Nephron (organoid): ENCODE results near the gene PPP2CA.

Experiments
- H3K27ac Mint-ChIP-seq, 3 experiments: 2 replicates each; pipeline ENCODE4 v1.8.0; 2020; ENCODE audit warnings: mixed read lengths in 3 of 3, mild to moderate bottlenecking in 2 of 3, moderate library complexity in 1 of 3
- H3K27me3 Mint-ChIP-seq: 2 replicates; pipeline ENCODE4 v1.8.0; 2021; ENCODE audit warnings: low read depth, mild to moderate bottlenecking, moderate library complexity, mixed read lengths
- H3K36me3 Mint-ChIP-seq: 2 replicates; pipeline ENCODE4 v1.8.0; 2020; ENCODE audit warnings: low read depth, mixed read lengths
- H3K4me1 Mint-ChIP-seq: 2 replicates; pipeline ENCODE4 v1.8.0; 2020; ENCODE audit warnings: mixed read lengths
- H3K4me3 Mint-ChIP-seq, 3 experiments: 2 replicates each; pipeline ENCODE4 v1.8.0; 2020; ENCODE audit warnings: mild to moderate bottlenecking in 3 of 3, mixed read lengths in 3 of 3, moderate library complexity in 2 of 3
- H3K9me3 Mint-ChIP-seq: 2 replicates; pipeline ENCODE4 v1.8.0; 2020; ENCODE audit warnings: mixed read lengths
- CTCF ChIP-seq, 3 experiments: fragments of 200-600 bp; sonication (generic); IDR thresholded peaks; one replicate each; pipeline ENCODE4 v1.5.0; 2021; ENCODE audit warnings: antibody characterized with exemption in 3 of 3; ENCODE audit not compliant: unreplicated experiment in 3 of 3

PPP2CA gene

GRCh38 chr5:134207696-134208095 is 18.2 kb downstream of the PPP2CA start:
- no peak overlapping the region for H3K4me3 Mint-ChIP-seq
- peaks cover 62% of the 10 kb centered on the region for H3K36me3 Mint-ChIP-seq
- peaks cover 6% of the 10 kb centered on the region for H3K9me3 Mint-ChIP-seq
- H3K27me3 Mint-ChIP-seq, result no peaks in the 10 kb centered on the region
- no peak for TF ChIP-seq CTCF (IDR thresholded peaks at IDR 0.05; ENCODE audit: unreplicated experiment in 3 of 3)
- H3K27ac Mint-ChIP-seq, result no peak overlapping the region
- H3K4me1 Mint-ChIP-seq, result peaks cover 33% of the 10 kb centered on the region

GRCh38 chr5:134206627-134207160 is 19.2 kb downstream of the PPP2CA start:
- peaks cover 28% of the 10 kb centered on the region for H3K4me1 Mint-ChIP-seq
- no peak overlapping the region for H3K4me3 Mint-ChIP-seq
- no peaks in the 10 kb centered on the region for H3K9me3 Mint-ChIP-seq
- no peak overlapping the region for H3K27ac Mint-ChIP-seq
- H3K27me3 Mint-ChIP-seq, result no peaks in the 10 kb centered on the region
- peaks cover 64% of the 10 kb centered on the region for H3K36me3 Mint-ChIP-seq
- TF ChIP-seq CTCF (IDR thresholded peaks at IDR 0.05; ENCODE audit: unreplicated experiment in 3 of 3), result no peak

- no peak for TF ChIP-seq CTCF (IDR thresholded peaks at IDR 0.05; ENCODE audit: unreplicated experiment in 3 of 3)
- Mint-ChIP-seq H3K27ac (no peak overlapping the region), H3K36me3 (peaks cover 81% of the 10 kb centered on the region), H3K9me3 (no peaks in the 10 kb centered on the region), H3K27me3 (no peaks in the 10 kb centered on the region), H3K4me1 (peaks cover 22% of the 10 kb centered on the region), H3K4me3 (no peak overlapping the region)
These were observed 21.3 kb downstream of the PPP2CA start for GRCh38 chr5:134204575-134204974.

- H3K27ac Mint-ChIP-seq, result no peak overlapping the region
- TF ChIP-seq CTCF (IDR thresholded peaks at IDR 0.05; ENCODE audit: unreplicated experiment in 3 of 3), result no peak
- no peak overlapping the region for H3K4me3 Mint-ChIP-seq
- H3K4me1 Mint-ChIP-seq, result peaks cover 13% of the 10 kb centered on the region
- peaks cover 83% of the 10 kb centered on the region for H3K36me3 Mint-ChIP-seq
- no peaks in the 10 kb centered on the region for H3K9me3 Mint-ChIP-seq
- H3K27me3 Mint-ChIP-seq, result no peaks in the 10 kb centered on the region
These were observed 22.2 kb downstream of the PPP2CA start for GRCh38 chr5:134203630-134204029.

- H3K27ac Mint-ChIP-seq, result no peak overlapping the region
- H3K9me3 Mint-ChIP-seq, result no peaks in the 10 kb centered on the region
These were observed 30.2 kb downstream of the PPP2CA start for GRCh38 chr5:134195666-134196065.

More at GRCh38 chr5:134195666-134196065, 30.2 kb downstream of the PPP2CA start:
- Mint-ChIP-seq H3K4me3 (no peak overlapping the region), H3K4me1 (no peaks in the 10 kb centered on the region), H3K27me3 (no peaks in the 10 kb centered on the region), H3K36me3 (peaks cover 58% of the 10 kb centered on the region)
- TF ChIP-seq CTCF (IDR thresholded peaks at IDR 0.05; ENCODE audit: unreplicated experiment in 3 of 3), result no peak
